ENCODE measurements around the gene EIF2B2. TPM values are rescaled to one million over a fixed set of nuclear protein-coding genes. Genes with fewer than 3 reads are reported as not detected.
A peak's percentile ranks its signal among the peaks of the same experiment; 100 is the strongest.

Gene EIF2B2
- total RNA-seq, 1 experiment from 2014 or later: 50.5 TPM

GRCh38 chr14:75060420-75060819 is 57.7 kb downstream of the EIF2B2 start:
- no peak for TF ChIP-seq ZNF532 (CRISPR knock-in tag; IDR thresholded peaks at IDR 0.05; ENCODE audit: borderline replicate concordance)
- TF ChIP-seq USF1 (CRISPR knock-in tag; IDR thresholded peaks at IDR 0.05): no peak
- TF ChIP-seq RELA (CRISPR knock-in tag; IDR thresholded peaks at IDR 0.05; ENCODE audit: borderline replicate concordance): no peak
- 0 out of 2 replicates have a peak, but pooled peaks have one; percentile 12 for TF ChIP-seq GTF2I (CRISPR knock-in tag; conservative IDR thresholded peaks at IDR 0.05)
- no peak for TF ChIP-seq NFATC4 (CRISPR knock-in tag; IDR thresholded peaks at IDR 0.05)
- H3K27ac Mint-ChIP-seq: no peak overlapping the region
- no peak overlapping the region for H3K4me3 Mint-ChIP-seq
- peaks cover 18% of the 10 kb centered on the region for H3K9me3 Mint-ChIP-seq
- no peaks in the 10 kb centered on the region; the same call in 1 of the 2 replicates for H3K27me3 Mint-ChIP-seq (ENCODE audit: low read depth)
- H3K4me1 Mint-ChIP-seq: peaks cover 15% of the 10 kb centered on the region
- ChIA-PET POLR2A (no interaction called here), CTCF (no interaction called here)
- DNase-seq (ENCODE audit: low spot score) (no peak), ATAC-seq (no peak)
- H3K36me3 Mint-ChIP-seq: peaks cover 28% of the 10 kb centered on the region

Other genes with a start within 250 kb of the EIF2B2 start
- 65.6 to 67.1 TPM (median 66.6 TPM) in 3 replicates for gene YLPM1, start 239.6 kb upstream of the EIF2B2 start, total RNA-seq (2021)
- 0.04 to 0.27 TPM in 2 of 3 replicates, not detected in the other for gene PROX2, start 126.8 kb upstream of the EIF2B2 start, total RNA-seq (2021)
- 112 to 121 TPM (median 119 TPM) in 3 replicates for gene DLST, start 121.0 kb upstream of the EIF2B2 start, total RNA-seq (2021)
- 10.6 to 12.6 TPM (median 12.2 TPM) in 3 replicates for gene RPS6KL1, start 79.7 kb upstream of the EIF2B2 start, total RNA-seq (2021)
- gene PGF, start 47.3 kb upstream of the EIF2B2 start, total RNA-seq (2021): 5.0 to 6.7 TPM (median 6.5 TPM) in 3 replicates
- gene MLH3, start 48.5 kb downstream of the EIF2B2 start, total RNA-seq (2021): 16.7 to 18.3 TPM (median 18.2 TPM) in 3 replicates
- gene ACYP1, start 61.1 kb downstream of the EIF2B2 start, total RNA-seq (2021): 22.4 to 26.6 TPM (median 23.0 TPM) in 3 replicates
- 1.3 to 1.8 TPM (median 1.6 TPM) in 3 replicates for gene ZC2HC1C, start 66.7 kb downstream of the EIF2B2 start, total RNA-seq (2021)
- 50.8 to 60.5 TPM (median 59.1 TPM) in 3 replicates for gene NEK9, start 124.1 kb downstream of the EIF2B2 start, total RNA-seq (2021)
- 214 to 234 TPM (median 220 TPM) in 3 replicates for gene TMED10, start 173.7 kb downstream of the EIF2B2 start, total RNA-seq (2021)

Data from WTC11 (cell line).